Urinary bladder (tissue), 4 donors: ENCODE results near the gene NPAS2. TPM values are rescaled to one million over a fixed set of nuclear protein-coding genes. Genes with fewer than 3 reads are reported as not detected.
A peak's percentile ranks its signal among the peaks of the same experiment; 100 is the strongest.

Experiments used
- DNase-seq: peaks from one replicate; pipeline ENCODE4 v3.0.0-alpha.2; 2015; ENCODE audit errors: extremely low spot score
- H3K27ac ChIP-seq: one replicate; pipeline ENCODE4 v1.5.1; 2013; ENCODE audit warnings: low read depth, mild to moderate bottlenecking, moderate library complexity
- H3K36me3 ChIP-seq: one replicate; pipeline ENCODE4 v1.6.1; 2013; ENCODE audit warnings: mild to moderate bottlenecking, moderate library complexity; ENCODE audit not compliant: insufficient read depth
- H3K4me1 ChIP-seq: one replicate; pipeline ENCODE4 v1.6.1; 2013; ENCODE audit warnings: mild to moderate bottlenecking, moderate library complexity; ENCODE audit not compliant: insufficient read depth
- H3K4me3 ChIP-seq: one replicate; pipeline ENCODE4 v1.5.1; 2013; ENCODE audit warnings: low read depth, low read length
- WGBS: extraction: QIAGEN DNeasy Blood & Tissue Kit; methylation state at CpG from one replicate; pipeline ENCODE4 v1.1.7; 2013; 5-methylcytosine and 5-hydroxymethylcytosine counted together
- polyA plus RNA-seq: library from polyadenylated mRNA; stranded (reverse); fragments of 200-250 nt; gene quantifications from one replicate; pipeline ENCODE4 v1.2.3, GENCODE V29; 2013
- total RNA-seq: library from RNA; depleted of rRNA; stranded (reverse); fragments of >200 nt; gene quantifications from one replicate; pipeline ENCODE4 v1.2.3, GENCODE V29; 2014
- donor health status: healthy with polysubstance abuse.
- donor health status: healthy.

NPAS2 gene
- total and polyA plus RNA-seq, 2 donors: 11.8 to 35.0 TPM

GRCh38 chr2:100895402-100895801 lies 75.5 kb downstream of the NPAS2 start:
- Histone ChIP-seq H3K27ac (no peak overlapping the region), H3K36me3 (no peaks in the 10 kb centered on the region), H3K4me3 (no peak overlapping the region), H3K4me1 (no peaks in the 10 kb centered on the region)
- WGBS: 77% methylated on average over 3 of the region's 3 CpGs
- DNase-seq: no peak

- DNase-seq: no peak
- Histone ChIP-seq H3K36me3 (no peaks in the 10 kb centered on the region), H3K4me3 (no peak overlapping the region), H3K4me1 (no peaks in the 10 kb centered on the region), H3K27ac (no peak overlapping the region)
- WGBS: 51% methylated on average over 3 of the region's 3 CpGs
These were observed 76.2 kb downstream of the NPAS2 start for GRCh38 chr2:100895934-100896685.

- 90% methylated on average over 8 of the region's 8 CpGs for WGBS
- no peak overlapping the region for H3K27ac ChIP-seq
These were observed 78.2 kb downstream of the NPAS2 start for GRCh38 chr2:100898035-100898665.

GRCh38 chr2:100900156-100900795 lies 80.3 kb downstream of the NPAS2 start:
- WGBS: 92% methylated on average over 5 of the region's 5 CpGs
- H3K27ac ChIP-seq: no peak overlapping the region
- DNase-seq: no peak
- H3K4me3 ChIP-seq: no peak overlapping the region
- H3K4me1 ChIP-seq: no peaks in the 10 kb centered on the region
- no peaks in the 10 kb centered on the region for H3K36me3 ChIP-seq

More at GRCh38 chr2:100898035-100898665, 78.2 kb downstream of the NPAS2 start:
- Histone ChIP-seq H3K4me1 (no peaks in the 10 kb centered on the region), H3K4me3 (no peak overlapping the region), H3K36me3 (no peaks in the 10 kb centered on the region)
- DNase-seq: no peak

- 26% methylated on average over 6 of the region's 6 CpGs for WGBS
- no peaks in the 10 kb centered on the region for H3K4me1 ChIP-seq
- no peaks in the 10 kb centered on the region for H3K36me3 ChIP-seq
- H3K27ac ChIP-seq: no peak overlapping the region
- no peak for DNase-seq
- no peak overlapping the region for H3K4me3 ChIP-seq
These were observed 83.0 kb downstream of the NPAS2 start for GRCh38 chr2:100902817-100903405.

- Histone ChIP-seq H3K36me3 (no peaks in the 10 kb centered on the region), H3K4me1 (no peaks in the 10 kb centered on the region), H3K27ac (peak overlapping the region; percentile 58), H3K4me3 (no peak overlapping the region)
- 85% methylated on average over 17 of the region's 17 CpGs for WGBS
- no peak for DNase-seq
These were observed 83.8 kb downstream of the NPAS2 start for GRCh38 chr2:100903534-100904258.

- Histone ChIP-seq H3K36me3 (no peaks in the 10 kb centered on the region), H3K4me1 (no peaks in the 10 kb centered on the region), H3K27ac (no peak overlapping the region), H3K4me3 (no peak overlapping the region)
- 87% methylated on average over 9 of the region's 9 CpGs for WGBS
- no peak for DNase-seq
These were observed 85.3 kb downstream of the NPAS2 start for GRCh38 chr2:100905132-100905805.

- Histone ChIP-seq H3K4me3 (no peak overlapping the region), H3K4me1 (no peaks in the 10 kb centered on the region), H3K27ac (no peak overlapping the region), H3K36me3 (no peaks in the 10 kb centered on the region)
- no peak for DNase-seq
- WGBS: 90% methylated on average over 1 of the region's 1 CpG
These were observed 86.2 kb downstream of the NPAS2 start for GRCh38 chr2:100906131-100906530.

- no peak overlapping the region for H3K27ac ChIP-seq
- H3K36me3 ChIP-seq: no peaks in the 10 kb centered on the region
- no peak for DNase-seq
- no peak overlapping the region for H3K4me3 ChIP-seq
- WGBS: 96% methylated on average over 5 of the region's 5 CpGs
- H3K4me1 ChIP-seq: no peaks in the 10 kb centered on the region
These were observed 86.7 kb downstream of the NPAS2 start for GRCh38 chr2:100906679-100907078.

GRCh38 chr2:100907832-100908231 lies 87.9 kb downstream of the NPAS2 start:
- no peak for DNase-seq
- no peaks in the 10 kb centered on the region for H3K36me3 ChIP-seq
- H3K4me3 ChIP-seq: no peak overlapping the region
- H3K4me1 ChIP-seq: no peaks in the 10 kb centered on the region
- H3K27ac ChIP-seq: no peak overlapping the region
- WGBS: 77% methylated on average over 5 of the region's 5 CpGs

- no peak for DNase-seq
- WGBS: 42% methylated on average over 10 of the region's 10 CpGs
These were observed 89.7 kb downstream of the NPAS2 start for GRCh38 chr2:100909534-100910081.

GRCh38 chr2:100910111-100910510 lies 90.2 kb downstream of the NPAS2 start:
- DNase-seq: no peak
- Histone ChIP-seq H3K4me3 (no peak overlapping the region), H3K27ac (no peak overlapping the region), H3K4me1 (no peaks in the 10 kb centered on the region), H3K36me3 (no peaks in the 10 kb centered on the region)
- WGBS: 71% methylated on average over 3 of the region's 3 CpGs

More at GRCh38 chr2:100909534-100910081, 89.7 kb downstream of the NPAS2 start:
- Histone ChIP-seq H3K4me1 (no peaks in the 10 kb centered on the region), H3K4me3 (no peak overlapping the region), H3K36me3 (no peaks in the 10 kb centered on the region), H3K27ac (no peak overlapping the region)
